Measurements from ENCODE around the gene BARHL2.

The BARHL2 gene

DNA sequence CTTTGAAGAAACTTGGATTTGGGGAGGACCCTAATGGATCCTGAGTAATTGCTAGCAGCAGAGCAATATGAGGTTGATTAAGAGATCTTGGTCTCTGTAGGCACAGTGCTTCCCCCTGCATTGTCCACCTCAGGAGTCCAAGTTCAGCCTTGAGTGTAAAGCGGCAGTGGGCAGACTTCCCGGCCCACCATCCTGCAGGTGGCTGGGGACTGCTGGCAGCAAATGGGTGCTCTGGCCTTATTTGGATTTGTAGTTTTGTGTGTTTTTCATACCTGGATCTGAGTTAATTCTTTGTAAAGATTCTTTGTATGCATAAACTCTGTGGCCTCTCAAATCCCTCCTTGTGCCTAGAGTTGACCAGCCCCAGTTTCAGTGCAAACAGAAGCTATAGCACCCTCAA, 7.6 kb downstream of the BARHL2 start:
- DNase-seq: no peak

DNA sequence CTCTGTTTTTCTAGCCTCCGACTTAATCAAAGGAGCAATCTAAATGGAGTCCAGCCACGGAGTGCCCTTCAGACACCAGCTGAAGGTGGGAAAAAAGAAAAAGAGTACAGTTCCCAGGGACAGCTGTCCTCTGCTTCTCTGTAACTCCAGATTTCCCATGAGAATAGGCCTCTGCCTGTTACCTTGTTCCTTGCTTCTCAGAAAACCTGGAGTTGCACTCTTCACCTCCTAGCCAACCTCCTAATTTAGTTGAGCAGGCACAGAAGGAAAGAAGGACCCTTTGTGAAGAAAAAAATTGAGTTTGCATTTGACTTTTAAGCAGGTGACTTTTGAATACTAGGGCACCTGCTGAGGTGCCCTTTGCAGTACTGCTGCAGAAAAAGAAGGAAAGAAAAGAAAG, 8.3 kb downstream of the BARHL2 start:
- DNase-seq: no peak

DNA sequence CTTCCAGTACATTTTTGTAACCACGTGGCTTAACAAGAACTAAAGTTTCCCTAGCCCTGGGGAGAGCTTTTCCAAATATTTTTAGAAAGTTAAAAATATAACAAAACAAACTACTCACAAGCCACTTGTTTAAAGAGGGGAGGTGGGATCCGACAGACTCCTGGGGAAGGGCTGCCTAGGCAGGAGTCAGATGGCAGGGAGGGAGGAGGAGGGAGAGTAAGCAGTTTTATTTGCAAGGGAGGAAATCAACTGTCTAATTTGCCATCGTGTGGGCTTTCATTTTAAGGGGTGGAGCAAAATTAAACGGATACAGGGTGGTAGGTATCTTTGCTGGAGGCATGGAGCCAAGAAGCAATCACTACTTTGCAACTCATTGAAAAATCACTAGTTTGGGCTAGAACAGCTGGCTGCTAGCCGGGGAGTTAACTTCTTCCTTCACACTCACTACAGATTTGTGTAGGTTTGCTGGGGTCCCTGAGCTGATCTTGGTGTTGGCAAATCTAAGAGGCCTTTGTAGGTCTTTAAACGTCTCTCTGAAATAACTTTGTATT, 8.8 kb downstream of the BARHL2 start:
- DNase-seq: no peak

DNA sequence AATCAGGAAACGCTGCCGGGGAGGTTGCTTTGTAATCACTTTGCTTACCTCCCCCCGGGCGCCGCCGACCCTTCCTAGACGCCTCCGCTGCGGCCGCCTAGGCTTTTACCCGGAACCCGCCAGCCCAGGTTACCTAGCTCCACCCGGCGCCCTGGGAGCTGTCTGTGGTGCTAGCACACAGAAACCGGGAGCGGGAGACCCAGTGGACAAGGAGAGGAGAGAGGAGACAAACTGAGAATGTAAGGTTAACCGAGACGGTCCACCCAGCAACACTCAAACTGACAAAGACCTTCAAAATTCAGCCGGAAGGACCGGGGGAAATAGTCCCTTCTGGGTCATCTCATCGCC, 9.8 kb downstream of the BARHL2 start:
- no peak for DNase-seq

DNA sequence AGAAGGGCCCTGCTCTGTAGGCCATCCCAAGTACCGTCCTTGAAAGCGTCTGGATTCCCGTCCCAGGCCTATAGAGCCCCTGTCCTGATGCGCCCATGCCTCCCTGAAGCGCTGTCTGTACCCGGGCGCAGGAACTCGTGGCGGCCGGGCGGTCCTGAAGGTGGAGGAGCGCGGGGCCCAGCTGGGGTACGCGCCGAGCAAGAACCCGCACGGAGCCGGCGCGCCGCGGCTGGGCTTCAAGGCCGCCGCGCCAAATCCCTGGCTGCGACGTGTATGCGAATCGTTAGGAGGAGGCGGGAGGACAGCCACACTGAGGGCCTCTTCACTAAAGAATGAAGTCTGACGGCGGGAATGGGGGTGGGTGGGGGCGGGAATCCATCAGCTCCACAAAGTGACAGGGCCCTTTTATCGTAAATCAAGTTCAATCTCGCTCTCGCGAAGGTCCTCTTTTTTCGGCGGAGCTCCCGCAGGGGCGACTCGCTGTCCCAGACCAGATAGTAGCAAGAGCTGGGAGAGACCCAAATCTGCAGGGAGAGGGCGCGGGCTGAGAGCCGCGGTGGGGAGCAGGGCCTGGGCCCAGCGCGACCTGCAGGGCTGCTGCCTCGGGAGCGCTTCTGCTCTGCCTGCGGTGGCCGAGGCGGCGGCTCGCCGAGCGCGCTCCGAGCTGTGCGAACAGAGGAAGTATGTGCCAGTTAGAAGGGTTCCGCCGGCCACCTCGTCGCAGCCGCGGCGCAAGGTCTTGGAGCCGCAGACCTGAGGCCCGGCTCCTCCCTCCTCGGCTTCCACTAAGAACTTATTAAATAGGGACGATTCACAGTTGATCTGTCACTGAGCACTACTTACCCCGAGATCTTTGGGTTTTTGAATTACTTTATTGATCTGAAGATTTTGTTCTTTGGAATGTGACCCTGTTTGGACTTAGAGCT, 10.4 kb downstream of the BARHL2 start:
- DNase-seq: peak; percentile 20

DNA sequence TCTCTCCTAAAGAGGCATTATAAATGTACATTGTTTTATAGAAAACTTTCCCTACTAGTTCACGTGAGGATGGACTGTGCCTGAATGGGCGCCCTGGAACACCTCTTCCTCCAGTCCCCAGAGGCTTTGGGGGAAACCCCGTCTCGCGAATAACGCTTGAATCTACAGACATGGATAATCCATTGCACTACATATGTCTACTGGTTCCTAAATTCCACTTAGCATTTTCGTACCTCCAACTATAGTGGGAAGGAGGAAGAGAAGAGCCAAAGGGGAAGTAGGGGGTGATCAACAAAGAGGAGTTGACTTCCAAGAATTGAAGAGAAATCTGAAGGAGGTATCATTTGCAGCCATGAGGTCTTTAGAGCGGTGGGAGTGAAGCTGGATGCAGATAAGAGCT, 11.1 kb downstream of the BARHL2 start:
- DNase-seq: no peak

DNA sequence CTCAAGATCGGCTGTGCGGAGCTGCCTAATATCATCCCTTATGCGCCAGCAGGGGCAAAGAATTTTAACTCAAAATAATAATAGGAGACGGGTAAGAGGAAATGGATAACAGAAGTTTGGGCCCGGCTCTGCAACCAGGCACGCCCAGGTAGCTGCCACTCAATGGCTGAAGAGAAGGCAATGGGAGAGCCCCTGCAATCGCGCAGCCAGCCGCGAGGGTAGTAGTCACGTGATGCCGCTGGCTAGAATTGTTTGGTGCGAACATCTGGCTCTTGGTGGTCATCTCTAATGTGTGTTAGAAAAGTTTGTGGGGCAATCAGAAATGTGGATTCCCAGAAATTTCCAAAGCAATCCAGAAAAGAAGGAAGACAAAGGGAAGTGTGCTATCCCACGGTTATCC, 12.3 kb downstream of the BARHL2 start:
- no peak for DNase-seq

DNA sequence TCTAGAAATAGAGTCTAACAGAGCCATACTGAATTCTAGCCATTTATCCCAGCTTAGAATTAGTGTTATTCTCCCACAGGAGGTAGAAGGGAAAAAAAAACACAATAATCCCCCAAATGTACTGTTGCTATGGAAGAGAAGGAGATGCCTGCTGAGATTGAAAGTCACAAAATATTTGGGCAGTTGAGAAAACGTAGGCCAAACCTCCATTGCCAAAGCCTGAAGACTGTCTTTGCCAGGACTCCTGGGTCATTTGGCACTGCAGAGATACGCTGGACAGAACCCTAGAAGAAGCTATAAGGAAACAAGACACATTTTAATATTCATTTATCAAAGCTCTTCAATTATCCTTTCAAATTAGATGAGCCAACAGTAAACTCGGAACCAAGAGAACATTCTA, 22.3 kb downstream of the BARHL2 start:
- DNase-seq: no peak

DNA sequence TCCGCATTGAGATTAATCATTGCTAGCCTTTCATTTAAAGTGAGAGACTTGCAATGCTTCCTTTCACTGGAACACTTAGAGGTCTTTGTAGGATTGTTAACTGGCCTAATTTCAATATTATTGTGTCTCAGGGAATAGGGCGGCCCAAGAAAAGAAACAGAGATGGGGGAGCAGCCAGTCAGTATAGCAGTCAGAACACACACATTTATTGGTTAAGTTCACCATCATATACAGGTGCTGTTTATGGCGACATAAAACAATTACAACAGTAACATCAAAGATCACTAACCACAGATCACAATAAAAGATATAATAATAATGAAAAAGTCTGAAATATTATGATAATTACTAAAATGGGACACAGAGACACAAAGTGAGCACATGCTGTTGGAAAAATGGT, 29.4 kb downstream of the BARHL2 start:
- DNase-seq: no peak

DNA sequence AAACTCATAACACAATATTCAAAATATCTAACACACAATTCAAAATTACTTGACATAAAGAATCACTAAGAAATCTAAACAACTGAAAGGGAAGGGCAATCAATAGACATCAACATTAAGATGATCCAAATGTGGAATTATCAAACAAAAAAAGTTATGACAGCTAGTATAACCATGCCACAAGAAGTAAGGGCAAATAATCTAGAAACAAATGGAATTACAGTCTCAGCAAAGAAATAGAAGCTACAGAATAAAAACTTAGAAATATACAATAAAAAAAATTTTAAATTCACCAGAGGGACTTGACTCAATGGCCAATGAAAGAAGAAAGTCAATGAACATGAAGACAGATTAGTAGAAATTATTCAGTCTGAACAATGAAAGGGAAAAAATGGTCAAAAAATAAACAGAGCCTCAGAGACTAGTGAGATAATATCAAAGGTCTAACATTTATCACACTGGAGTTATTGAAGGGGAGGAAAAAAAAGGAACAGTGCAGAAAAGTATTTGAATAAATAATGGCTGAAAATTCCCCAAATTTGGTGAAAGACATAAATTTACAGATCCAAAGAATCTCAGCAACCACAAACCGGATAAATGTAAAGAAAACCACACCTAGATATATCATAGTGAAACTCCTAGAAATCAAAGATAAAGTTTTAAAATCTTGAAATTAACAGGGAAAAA, 41.8 kb downstream of the BARHL2 start:
- DNase-seq: no peak

DNA sequence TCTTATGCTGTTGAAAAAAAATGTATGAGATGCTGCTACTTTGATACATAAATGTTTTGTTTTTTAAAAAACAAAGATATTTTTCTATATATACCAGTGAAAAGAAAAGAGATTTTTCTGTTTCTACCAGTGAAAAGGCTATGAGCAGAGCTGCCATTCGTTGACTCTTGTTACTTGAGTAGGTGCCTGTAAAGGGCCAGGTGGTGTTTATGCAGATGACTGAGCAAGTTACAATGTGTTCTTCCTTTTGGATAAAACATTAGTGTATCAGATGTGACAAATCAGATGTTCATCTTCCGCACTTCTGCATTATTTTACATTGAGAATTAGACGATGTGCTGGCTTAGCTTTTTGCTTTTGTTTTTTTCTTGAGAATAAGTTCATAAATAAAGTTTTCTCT, 45.4 kb downstream of the BARHL2 start:
- DNase-seq: no peak

DNA sequence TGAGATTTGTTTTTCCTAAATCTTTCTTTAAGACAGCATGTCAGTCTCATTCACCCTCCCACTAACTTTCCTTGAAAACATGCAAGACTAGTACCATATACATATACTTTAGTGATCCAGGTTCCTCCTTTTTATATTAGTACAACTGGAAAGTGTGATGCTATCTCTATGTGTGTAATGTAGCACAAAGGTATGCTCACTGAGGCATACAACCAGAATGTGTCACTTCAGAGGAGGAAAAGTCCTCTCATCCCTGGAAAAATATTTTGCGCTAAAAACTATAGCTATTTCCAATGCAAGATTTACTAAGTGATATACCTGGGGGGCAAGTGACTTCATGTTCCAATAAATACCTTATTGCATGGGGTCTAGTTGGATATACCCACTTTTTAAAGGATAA, 45.9 kb downstream of the BARHL2 start:
- no peak for DNase-seq

All from DMS153 (cell line).